Stomach (tissue), 4 donors: ENCODE measurements around the gene ATP8A1.

Source experiments
- CTCF ChIP-seq, 7 experiments: fragments of 450-650 bp in 4 of 7; fragments of 200-600 bp in 3 of 7; sonication (generic) in 3 of 7; IDR thresholded peaks; one replicate each; pipeline ENCODE4 v1.5.1; 2016 to 2019; ENCODE audit warnings: antibody characterized with exemption in 7 of 7, control low read depth in 2 of 7, mild to moderate bottlenecking in 1 of 7
- EP300 ChIP-seq: sonication (generic); formaldehyde crosslinking; IDR thresholded peaks from one replicate; pipeline ENCODE4 v1.6.1; 2017; ENCODE audit warnings: antibody characterized with exemption
- POLR2A ChIP-seq, 4 donors: fragments of 450-650 bp; IDR thresholded peaks; one replicate each; pipeline ENCODE4 v1.6.1; 2016; ENCODE audit warnings: antibody characterized with exemption in 4 of 4, control low read depth in 2 of 4, mild to moderate bottlenecking in 1 of 4, moderate library complexity in 1 of 4
- POLR2AphosphoS5 ChIP-seq, 3 donors: sonication (generic); formaldehyde crosslinking; IDR thresholded peaks; one replicate each; pipeline ENCODE4 v1.6.1; 2016; ENCODE audit warnings: antibody characterized with exemption in 3 of 3

- no peak for TF ChIP-seq POLR2A (IDR thresholded peaks at IDR 0.05)
- no peak for TF ChIP-seq CTCF (IDR thresholded peaks at IDR 0.05)
- TF ChIP-seq POLR2AphosphoS5 (IDR thresholded peaks at IDR 0.05) = no peak
- TF ChIP-seq EP300 = no peak
Observed at GRCh38 chr4:42603862-42604261, 53.0 kb downstream of the ATP8A1 start.
